GM19240 (cell line): ENCODE data around the gene DUSP14.

ENCODE experiments used
- DNase-seq: peaks from one replicate; pipeline ENCODE4 v3.0.0; 2011; ENCODE audit warnings: low spot score; ENCODE audit not compliant: insufficient read length

Gene DUSP14

DNA sequence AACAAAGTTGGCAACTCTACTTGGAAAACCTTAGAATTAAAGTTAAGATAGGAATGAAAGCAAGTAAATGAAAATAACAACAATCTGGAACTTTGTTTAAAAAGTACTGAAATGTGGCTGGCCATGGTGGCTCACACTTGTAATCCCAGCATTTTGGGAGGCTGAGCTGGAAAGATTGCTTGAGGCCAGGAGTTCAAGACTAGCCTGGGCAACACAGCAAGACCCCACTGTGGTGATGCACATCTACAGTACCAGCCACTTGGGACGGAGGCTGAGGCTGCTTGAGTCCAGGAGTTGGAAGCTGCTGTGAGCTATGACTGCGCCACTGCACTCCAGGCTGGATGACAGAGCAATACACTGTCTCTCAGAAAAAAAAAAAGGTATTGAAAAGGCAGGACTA is 67.8 kb downstream of the DUSP14 start:
- no peak for DNase-seq

DNA sequence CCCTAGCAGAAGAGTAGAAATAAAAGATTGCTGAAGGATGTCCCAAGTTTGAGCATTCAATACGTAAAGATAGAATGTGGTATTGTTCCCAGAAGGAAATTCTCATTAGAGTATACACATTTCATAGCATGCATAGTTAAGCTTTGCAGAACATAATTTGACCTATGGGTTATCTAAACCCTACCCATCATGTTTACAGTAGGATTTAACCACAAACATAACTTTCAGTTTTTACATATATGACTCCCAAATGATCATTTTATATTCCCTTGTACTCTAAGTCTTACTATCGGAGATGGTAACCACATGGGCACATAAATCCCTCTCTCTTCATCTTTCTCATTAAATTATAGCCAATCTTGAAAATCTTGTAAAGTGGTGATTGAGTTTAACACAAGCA is 68.6 kb downstream of the DUSP14 start:
- no peak for DNase-seq

DNA sequence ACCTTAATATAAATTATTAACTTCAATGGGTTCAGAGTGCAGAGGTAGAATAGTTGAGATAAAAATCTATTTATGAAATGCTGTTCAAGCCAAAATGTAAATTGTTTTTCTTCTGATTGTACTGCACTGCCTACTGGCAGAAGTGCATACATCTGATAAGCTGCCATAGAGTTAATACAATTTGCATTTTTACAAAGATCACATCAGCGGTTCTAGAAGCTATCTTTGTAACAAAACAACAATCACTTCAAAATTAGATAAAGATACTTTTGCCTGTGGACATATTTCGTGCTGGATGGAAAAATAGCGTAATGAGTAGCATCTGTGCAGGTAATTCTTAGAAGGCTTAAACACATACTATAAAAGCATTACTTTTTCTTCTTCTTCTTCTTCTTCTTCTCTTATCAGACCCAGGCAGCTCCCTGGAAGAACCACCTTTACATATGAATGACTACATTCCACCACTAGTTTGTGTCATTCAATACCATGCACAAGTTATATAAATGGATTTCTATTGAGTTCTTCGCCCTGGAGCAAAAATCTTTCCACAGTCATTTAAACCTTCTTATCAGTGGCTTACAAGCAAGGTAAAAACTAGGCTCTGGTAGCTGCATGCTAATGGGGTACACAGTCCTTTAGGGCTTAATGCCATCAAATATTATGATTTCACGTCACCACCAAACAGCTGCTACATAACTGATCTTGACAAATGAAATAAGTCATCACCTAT is 72.5 kb downstream of the DUSP14 start:
- DNase-seq = no peak
